Ovary (tissue), 9 donors: ENCODE measurements around the gene IQSEC3. TPM values are rescaled to one million over a fixed set of nuclear protein-coding genes. Genes with fewer than 3 reads are reported as not detected.

ENCODE experiments used
- DNase-seq, 5 donors: peaks; one replicate each; pipeline ENCODE4 v3.0.0-alpha.2; 2019 to 2020
- H3K27ac ChIP-seq, 2 donors: fragments of 200-600 bp; one replicate each; pipeline versions ENCODE4 v1.5.1 to v1.8.0; 2019 to 2022
- H3K27me3 ChIP-seq: fragments of 200-600 bp; one replicate; pipeline ENCODE4 v1.8.0; 2022
- H3K36me3 ChIP-seq: fragments of 200-600 bp; sonication (generic); one replicate; pipeline ENCODE4 v1.5.1; 2019
- H3K4me1 ChIP-seq: one replicate; pipeline ENCODE4 v1.8.1; 2013; ENCODE audit warnings: mild to moderate bottlenecking, moderate library complexity; ENCODE audit not compliant: insufficient read depth
- H3K4me3 ChIP-seq: fragments of 200-600 bp; sonication (generic); one replicate; pipeline ENCODE4 v1.5.1; 2017
- H3K9me3 ChIP-seq, 2 donors: fragments of 200-600 bp in 1 of 2; sonication (generic) in 1 of 2; one replicate each; pipeline versions ENCODE4 v1.5.1 to v1.8.1; 2013 to 2019; ENCODE audit warnings: mild to moderate bottlenecking in 1 of 2, moderate library complexity in 1 of 2
- CTCF ChIP-seq, 3 donors: fragments of 450-650 bp in 2 of 3; fragments of 200-600 bp in 1 of 3; IDR thresholded peaks; one replicate each; pipeline versions ENCODE4 v1.5.1 to v1.8.0; 2016 to 2022; ENCODE audit warnings: antibody characterized with exemption in 3 of 3, mild to moderate bottlenecking in 1 of 3
- EP300 ChIP-seq: sonication (generic); formaldehyde crosslinking; IDR thresholded peaks from one replicate; pipeline ENCODE4 v1.6.1; 2017; ENCODE audit warnings: antibody characterized with exemption
- POLR2A ChIP-seq: fragments of 450-650 bp; IDR thresholded peaks from one replicate; pipeline ENCODE4 v1.6.1; 2017; ENCODE audit warnings: antibody characterized with exemption, mild to moderate bottlenecking, moderate library complexity
- WGBS, 3 donors: extraction: QIAGEN DNeasy Blood & Tissue Kit in 1 of 3; methylation state at CpG; one replicate each; pipeline versions ENCODE4 v1.1.5 to v1.1.7; 2013 to 2017; 5-methylcytosine and 5-hydroxymethylcytosine counted together
- intact Hi-C, 4 donors: fragments of 100-400 bp; cut with DNase I; formaldehyde crosslinking; loops; one replicate each; pipeline versions ENCODE4 v1.11.0 to v1.15.1; 2022 to 2023
- polyA plus RNA-seq, 2 donors: library from polyadenylated mRNA; stranded (reverse); fragments of 200-250 nt in 1 of 2; fragments of 350-450 nt in 1 of 2; fragmentation: Illumina TruSeq in 1 of 2; extraction: RNeasy Lipid Tissue Mini Kit (QIAGEN cat#74804) in 1 of 2; gene quantifications; one replicate each; pipeline ENCODE4 v1.2.3, GENCODE V29; 2013 to 2014
- total RNA-seq, 7 donors: library from RNA; depleted of rRNA in 2 of 7; stranded (reverse); fragments of >200 nt in 2 of 7; fragmentation: NEBNext Ultra II Directional in 3 of 7; extraction: Animal tissue kit (Norgen Biotek cat#: 25700) in 3 of 7; gene quantifications; one replicate each; pipeline versions ENCODE4 v1.1.0 to v1.2.4, GENCODE V29; 2016 to 2023
- donor health status: DM: no; HTN: no; CAD: no; lungs with moderate emphysema.
- donor health status: DM: no; HTN: no; CAD: no.
- donor health status: Bipolar disorder and iron deficiency.
- donor health status: DM: yes; HTN: yes; CAD: no.
- donor health status: DM: no; HTN: no; CAD: no.
- donor health status: DM: yes; HTN: yes; CAD: no.

IQSEC3 gene
- total and polyA plus RNA-seq, 9 donors: 0.88 to 10.0 (median 3.0) TPM

- no peak overlapping the region for H3K27ac ChIP-seq
- no peak for TF ChIP-seq POLR2A
- TF ChIP-seq CTCF (IDR thresholded peaks at IDR 0.05): no peak
- TF ChIP-seq EP300: no peak
- no peaks in the 10 kb centered on the region for H3K27me3 ChIP-seq
- H3K4me1 ChIP-seq: peaks cover 5% of the 10 kb centered on the region
- H3K36me3 ChIP-seq: no peaks in the 10 kb centered on the region
- intact Hi-C loops: no loop called here
- no peak overlapping the region for H3K4me3 ChIP-seq
- no peaks in the 10 kb centered on the region for H3K9me3 ChIP-seq
- 83 to 91% (median 89%) methylated on average over 15 to 17 of the region's 17 CpGs for WGBS, 3 donors
- DNase-seq: no peak
These were observed 103.2 kb downstream of the IQSEC3 start for GRCh38 chr12:169528-170370.

GRCh38 chr12:170371-171225 is 104.0 kb downstream of the IQSEC3 start:
- no peak for DNase-seq
- Histone ChIP-seq H3K9me3 (no peaks in the 10 kb centered on the region), H3K36me3 (no peaks in the 10 kb centered on the region), H3K4me3 (no peak overlapping the region), H3K27me3 (no peaks in the 10 kb centered on the region), H3K27ac (no peak overlapping the region), H3K4me1 (peaks cover 7% of the 10 kb centered on the region)
- intact Hi-C loops: no loop called here
- WGBS, 3 donors: 88 to 89% (median 88%) methylated on average over 28 to 29 of the region's 29 CpGs
- no peak for TF ChIP-seq POLR2A
- no peak for TF ChIP-seq CTCF (IDR thresholded peaks at IDR 0.05)
- TF ChIP-seq EP300: no peak

- H3K36me3 ChIP-seq: no peaks in the 10 kb centered on the region
- H3K27me3 ChIP-seq: no peaks in the 10 kb centered on the region
- peaks cover 7% of the 10 kb centered on the region for H3K4me1 ChIP-seq
- no peak overlapping the region for H3K27ac ChIP-seq
- intact Hi-C loops: no loop called here
- 85 to 87% (median 87%) methylated on average over 10 of the region's 10 CpGs for WGBS, 3 donors
- no peak overlapping the region for H3K4me3 ChIP-seq
- no peaks in the 10 kb centered on the region for H3K9me3 ChIP-seq
- no peak for DNase-seq
- TF ChIP-seq EP300: no peak
- no peak for TF ChIP-seq CTCF (IDR thresholded peaks at IDR 0.05)
- TF ChIP-seq POLR2A: no peak
These were observed 104.7 kb downstream of the IQSEC3 start for GRCh38 chr12:171276-171675.

- Histone ChIP-seq H3K27ac (no peak overlapping the region), H3K27me3 (no peaks in the 10 kb centered on the region), H3K9me3 (no peaks in the 10 kb centered on the region), H3K4me1 (peaks cover 7% of the 10 kb centered on the region), H3K4me3 (no peak overlapping the region), H3K36me3 (no peaks in the 10 kb centered on the region)
- 21 to 37% (median 35%) methylated on average over 18 of the region's 18 CpGs for WGBS, 3 donors
- TF ChIP-seq EP300: no peak
- no peak for TF ChIP-seq POLR2A
- no peak for TF ChIP-seq CTCF (IDR thresholded peaks at IDR 0.05)
- intact Hi-C loops: no loop called here
- no peak for DNase-seq
These were observed 105.4 kb downstream of the IQSEC3 start for GRCh38 chr12:171743-172676.
